Lower leg skin (tissue), 3 donors: Measurements from ENCODE around the gene CPA2.

Source experiments
- POLR2A ChIP-seq, 2 donors: fragments of 450-650 bp; IDR thresholded peaks; one replicate each; pipeline ENCODE4 v1.6.1; 2016 to 2017; ENCODE audit warnings: antibody characterized with exemption in 2 of 2, mild to moderate bottlenecking in 1 of 2, moderate library complexity in 1 of 2
- TF ChIP-seq, protein P1 (sequence below), 3 donors: fragments of 450-650 bp; IDR thresholded peaks; one replicate each; pipeline ENCODE4 v1.5.1; 2016; ENCODE audit warnings: antibody characterized with exemption in 3 of 3, mild to moderate bottlenecking in 3 of 3, moderate library complexity in 2 of 3

- TF ChIP-seq, protein P1, sequence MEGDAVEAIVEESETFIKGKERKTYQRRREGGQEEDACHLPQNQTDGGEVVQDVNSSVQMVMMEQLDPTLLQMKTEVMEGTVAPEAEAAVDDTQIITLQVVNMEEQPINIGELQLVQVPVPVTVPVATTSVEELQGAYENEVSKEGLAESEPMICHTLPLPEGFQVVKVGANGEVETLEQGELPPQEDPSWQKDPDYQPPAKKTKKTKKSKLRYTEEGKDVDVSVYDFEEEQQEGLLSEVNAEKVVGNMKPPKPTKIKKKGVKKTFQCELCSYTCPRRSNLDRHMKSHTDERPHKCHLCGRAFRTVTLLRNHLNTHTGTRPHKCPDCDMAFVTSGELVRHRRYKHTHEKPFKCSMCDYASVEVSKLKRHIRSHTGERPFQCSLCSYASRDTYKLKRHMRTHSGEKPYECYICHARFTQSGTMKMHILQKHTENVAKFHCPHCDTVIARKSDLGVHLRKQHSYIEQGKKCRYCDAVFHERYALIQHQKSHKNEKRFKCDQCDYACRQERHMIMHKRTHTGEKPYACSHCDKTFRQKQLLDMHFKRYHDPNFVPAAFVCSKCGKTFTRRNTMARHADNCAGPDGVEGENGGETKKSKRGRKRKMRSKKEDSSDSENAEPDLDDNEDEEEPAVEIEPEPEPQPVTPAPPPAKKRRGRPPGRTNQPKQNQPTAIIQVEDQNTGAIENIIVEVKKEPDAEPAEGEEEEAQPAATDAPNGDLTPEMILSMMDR (IDR thresholded peaks at IDR 0.05) = no peak
- no peak for TF ChIP-seq POLR2A (IDR thresholded peaks at IDR 0.05)
These were observed 47.6 kb upstream of the CPA2 start for GRCh38 chr7:130218806-130219620.
